ENCODE results near the gene RUBCN.
A peak's percentile ranks its signal among the peaks of the same experiment; 100 is the strongest.

RUBCN gene

GRCh38 chr3:197736491-197737318 is at the start of gene RUBCN:
Gene RUBCN, minus strand, starts transcription at chr3:197736904. Its CDS starts 185 bp downstream, at chr3:197736719.
- DNase-seq (ENCODE audit: low read depth in 2 of 2), result peak; percentile 77 to 86

- DNase-seq (ENCODE audit: low read depth in 2 of 2), result no peak
Measured at GRCh38 chr3:197784019-197784585, 47.4 kb upstream of the RUBCN start.

GRCh38 chr3:197782230-197782629 is 45.5 kb upstream of the RUBCN start:
- no peak for DNase-seq (ENCODE audit: low read depth in 2 of 2)

GRCh38 chr3:197775317-197775716 is 38.6 kb upstream of the RUBCN start:
- no peak for DNase-seq (ENCODE audit: low read depth in 2 of 2)

DNA sequence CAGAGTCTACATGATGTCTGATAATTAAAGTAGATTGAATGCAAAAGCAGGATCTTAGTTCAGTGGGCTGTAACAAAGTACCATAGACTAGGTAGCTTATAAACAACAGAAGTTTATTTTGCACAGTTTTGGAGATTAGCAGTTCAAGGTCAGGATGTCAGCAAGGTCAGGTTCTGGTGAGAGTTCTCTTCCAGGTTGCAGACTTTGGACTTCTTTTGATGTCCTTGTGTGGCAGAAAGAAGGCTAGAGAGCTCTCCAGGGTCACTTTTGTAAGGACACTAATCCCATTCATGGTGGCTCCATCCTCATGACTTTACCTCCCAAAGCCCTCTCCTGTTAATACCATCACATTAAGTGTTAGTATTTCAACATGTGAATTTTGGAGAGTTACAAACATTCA is 25.1 kb upstream of the RUBCN start:
- no peak for DNase-seq (ENCODE audit: low read depth in 2 of 2)

GRCh38 chr3:197758512-197758911 is 21.8 kb upstream of the RUBCN start:
- DNase-seq (ENCODE audit: low read depth in 2 of 2), result no peak

GRCh38 chr3:197756704-197757103 is 20.0 kb upstream of the RUBCN start:
- no peak for DNase-seq (ENCODE audit: low read depth in 2 of 2)

GRCh38 chr3:197753263-197753662 is 16.6 kb upstream of the RUBCN start:
- DNase-seq (ENCODE audit: low read depth in 2 of 2), result no peak

- DNase-seq (ENCODE audit: low read depth in 2 of 2), result no peak
Measured at GRCh38 chr3:197752107-197752506, 15.4 kb upstream of the RUBCN start.

DNA sequence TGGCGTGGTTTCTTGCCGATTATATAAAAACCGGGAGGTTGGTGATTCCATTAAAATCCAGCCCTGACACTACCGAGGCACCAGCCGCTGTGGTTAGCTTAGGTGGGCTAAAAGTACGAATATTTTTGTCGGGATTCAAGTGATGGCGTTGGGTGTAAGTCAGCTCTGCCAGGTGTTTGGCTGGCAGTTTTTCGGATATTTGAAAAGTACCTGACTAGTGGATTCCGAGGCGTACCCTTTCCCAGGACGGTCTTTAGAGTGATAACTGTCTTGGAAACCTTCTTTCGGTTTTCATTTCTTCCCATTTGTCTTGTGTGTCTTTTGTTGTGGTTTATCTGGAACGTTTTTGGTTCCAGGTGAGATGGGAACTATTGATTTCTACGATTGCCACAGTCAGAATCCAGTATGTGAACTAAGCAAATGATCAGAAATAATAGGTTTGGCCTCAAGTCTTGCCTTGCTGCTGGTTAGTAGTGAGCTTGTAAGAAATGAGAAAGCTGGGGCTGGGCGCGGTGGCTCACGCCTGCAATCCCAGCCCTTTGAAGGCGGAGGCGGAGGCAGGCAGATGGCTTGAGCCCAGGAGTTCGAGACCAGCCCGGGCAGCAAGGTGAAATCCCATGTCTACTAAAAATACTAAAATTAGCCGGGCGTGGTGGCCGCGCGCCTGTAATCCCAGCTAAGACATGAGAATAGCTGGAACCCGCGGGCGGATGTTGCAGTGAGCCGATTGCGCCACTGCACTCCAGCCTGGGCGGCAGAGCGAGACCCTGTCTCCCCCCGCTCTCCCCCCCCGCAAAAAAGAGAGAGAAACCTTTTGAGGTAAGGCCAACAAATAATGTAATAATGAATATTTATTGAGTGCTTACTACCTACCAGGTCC is 14.4 kb upstream of the RUBCN start:
- no peak for DNase-seq (ENCODE audit: low read depth in 2 of 2)

DNA sequence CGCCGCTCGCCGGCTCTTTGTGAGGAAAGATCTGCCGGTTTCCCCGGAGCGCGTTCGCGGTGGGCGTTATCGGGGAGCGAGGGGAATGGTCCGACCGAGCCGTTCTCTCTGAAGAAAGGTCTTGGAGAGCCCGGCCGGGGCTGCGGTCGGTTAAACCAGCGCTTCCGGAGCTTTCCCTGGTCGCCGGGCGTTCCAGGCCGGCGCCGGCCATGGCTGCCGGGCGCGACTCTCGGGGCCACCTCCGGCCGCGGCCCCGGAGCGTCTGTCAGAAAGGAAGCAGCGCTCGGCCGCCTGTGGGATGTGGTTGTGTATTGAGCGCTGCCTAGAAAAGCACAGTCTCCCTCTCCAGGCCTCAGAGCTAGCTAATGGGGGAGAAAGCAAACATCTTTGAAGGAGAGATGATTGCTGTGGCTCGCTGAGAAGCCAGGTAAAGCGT is 13.7 kb upstream of the RUBCN start:
- DNase-seq (ENCODE audit: low read depth in 2 of 2), result peak; percentile 13 to 17

DNA sequence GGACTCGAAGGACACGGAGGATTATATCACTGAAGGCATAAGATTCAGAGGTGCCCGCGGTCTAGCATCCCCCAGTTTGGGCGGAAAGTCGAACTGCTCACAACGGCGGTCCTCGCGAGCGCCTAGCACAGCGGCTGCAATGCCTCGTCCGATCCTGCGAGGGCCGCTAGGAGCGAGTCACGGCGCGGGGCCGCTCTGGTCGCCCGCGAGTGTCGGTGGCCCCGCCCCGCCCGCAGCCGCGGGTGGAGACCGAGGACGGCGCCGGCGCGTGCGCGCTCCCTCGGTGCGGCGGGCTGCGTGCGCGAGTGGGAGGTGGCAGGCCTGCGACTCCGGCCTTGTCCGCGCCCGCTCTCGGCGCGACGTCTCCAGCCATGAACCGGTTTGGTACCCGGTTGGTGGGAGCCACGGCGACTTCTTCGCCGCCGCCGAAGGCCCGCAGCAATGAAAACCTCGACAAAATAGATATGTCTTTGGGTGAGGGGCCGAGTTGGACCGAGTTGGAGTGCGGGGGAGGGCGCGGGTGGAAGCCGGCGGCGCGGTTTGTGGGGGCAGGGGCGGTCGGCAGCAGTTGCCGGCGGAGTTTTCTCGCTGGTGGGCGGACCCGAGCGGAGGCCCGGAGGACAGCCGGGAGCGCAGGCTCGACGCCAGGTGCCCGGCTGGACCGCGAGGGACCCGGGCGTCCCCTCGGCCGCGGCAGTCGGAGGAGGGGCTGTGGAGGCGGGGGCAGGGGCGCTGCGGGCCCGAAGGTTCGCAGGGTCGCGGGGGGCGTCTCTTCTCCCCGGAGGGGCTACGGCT is 13.1 kb upstream of the RUBCN start, which contains the start of gene FYTTD1:
FYTTD1 (plus strand) TSS at position 283 of the 795 bp plus-strand sequence; CDS start at position 372, 89 bp downstream.
- peak; percentile 71 to 81 for DNase-seq (ENCODE audit: low read depth in 2 of 2)

DNA sequence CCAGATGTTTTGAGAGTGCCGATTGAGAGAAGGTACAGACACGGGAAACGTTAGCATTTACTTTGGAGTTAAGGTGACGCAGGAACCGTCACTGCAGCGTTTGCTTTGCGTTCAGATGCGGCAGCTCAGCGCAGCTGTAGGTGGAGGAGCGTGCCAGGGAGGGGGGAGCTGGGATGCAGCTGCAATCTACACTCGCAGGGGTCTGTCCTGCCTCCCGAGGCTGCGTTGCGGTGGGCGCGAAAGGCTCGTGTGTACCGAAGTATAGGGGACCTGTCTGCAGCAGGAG is 12.6 kb upstream of the RUBCN start:
- peak in 1 of 2 donors; percentile 32 for DNase-seq (ENCODE audit: low read depth in 2 of 2)

GRCh38 chr3:197748597-197749314 is 12.1 kb upstream of the RUBCN start:
- no peak for DNase-seq (ENCODE audit: low read depth in 2 of 2)

DNA sequence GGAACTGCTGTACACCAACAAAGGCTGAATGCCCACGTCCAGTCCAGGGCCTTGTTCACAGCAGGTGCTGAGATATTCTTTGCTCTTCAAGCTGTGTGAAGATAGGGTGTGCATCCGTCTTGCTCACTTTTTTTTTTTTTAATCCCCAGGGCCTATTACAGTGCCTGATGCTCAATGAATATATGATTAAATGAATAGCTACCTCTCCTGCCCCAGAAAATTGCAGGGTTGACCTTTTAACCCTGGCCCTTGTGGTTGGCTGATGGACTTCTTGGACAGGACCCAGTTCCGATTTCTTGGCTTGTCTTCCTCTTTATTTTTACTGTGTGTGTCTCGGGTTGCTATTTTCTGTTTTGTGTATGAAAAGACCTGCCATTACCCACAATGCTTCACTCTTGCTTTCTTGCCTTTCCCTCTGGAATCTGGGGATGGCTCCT is 10.1 kb upstream of the RUBCN start:
- no peak for DNase-seq (ENCODE audit: low read depth in 2 of 2)

- no peak for DNase-seq (ENCODE audit: low read depth in 2 of 2)
Measured at GRCh38 chr3:197746209-197746608, 9.5 kb upstream of the RUBCN start.

GRCh38 chr3:197742787-197743186 is 6.1 kb upstream of the RUBCN start:
- no peak for DNase-seq (ENCODE audit: low read depth in 2 of 2)

DNA sequence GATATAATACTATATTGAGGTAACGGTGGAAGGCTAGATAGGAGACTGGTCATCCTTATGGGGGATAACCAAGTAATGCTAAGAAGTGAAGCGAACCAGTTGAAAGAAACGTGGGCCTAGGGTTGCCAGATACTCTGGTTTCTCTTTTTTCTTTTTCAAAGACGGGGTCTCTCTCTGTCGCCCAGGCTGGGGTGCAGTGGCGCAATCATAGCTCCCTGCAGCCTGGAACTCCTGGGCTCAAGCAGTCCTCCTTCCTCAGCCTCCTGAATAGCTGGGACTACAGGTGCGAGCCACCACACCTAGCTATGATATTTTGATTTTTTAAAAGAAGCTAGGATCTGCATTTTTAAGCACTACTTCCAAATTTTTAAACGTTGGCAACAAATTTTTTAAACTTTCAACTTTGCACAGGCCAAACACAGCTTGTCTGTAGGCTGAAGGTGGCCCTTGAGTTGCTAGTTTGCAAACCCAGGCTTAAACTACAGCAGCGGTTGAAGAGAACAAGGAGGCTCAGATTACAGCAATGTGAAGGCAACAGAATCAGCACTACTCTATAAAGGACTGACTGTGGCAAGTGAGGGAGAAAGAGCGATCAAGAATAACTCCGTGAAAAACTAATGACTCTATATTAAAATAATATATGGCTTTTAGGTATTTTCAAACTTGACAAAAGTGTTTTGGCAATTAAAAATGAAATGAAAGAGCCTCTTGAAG is 1.2 kb upstream of the RUBCN start:
- no peak for DNase-seq (ENCODE audit: low read depth in 2 of 2)

DNA sequence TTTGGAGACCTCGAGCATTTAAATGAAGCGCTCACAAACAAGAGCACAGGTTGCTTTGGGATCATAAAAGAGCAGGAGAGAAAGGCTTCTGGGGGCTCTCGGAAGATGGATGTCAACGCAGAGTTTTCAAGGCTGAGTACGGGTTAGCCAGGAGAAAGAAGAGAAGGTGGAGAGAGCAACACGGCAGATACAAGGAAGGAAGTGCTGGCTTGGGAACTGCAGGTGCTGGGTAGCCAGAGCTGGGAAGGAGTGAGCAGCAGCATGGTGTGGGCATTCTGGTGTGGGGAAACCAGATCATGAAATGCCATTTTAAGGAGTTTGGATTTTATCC is 580 bp upstream of the RUBCN start:
- DNase-seq (ENCODE audit: low read depth in 2 of 2), result no peak

DNA sequence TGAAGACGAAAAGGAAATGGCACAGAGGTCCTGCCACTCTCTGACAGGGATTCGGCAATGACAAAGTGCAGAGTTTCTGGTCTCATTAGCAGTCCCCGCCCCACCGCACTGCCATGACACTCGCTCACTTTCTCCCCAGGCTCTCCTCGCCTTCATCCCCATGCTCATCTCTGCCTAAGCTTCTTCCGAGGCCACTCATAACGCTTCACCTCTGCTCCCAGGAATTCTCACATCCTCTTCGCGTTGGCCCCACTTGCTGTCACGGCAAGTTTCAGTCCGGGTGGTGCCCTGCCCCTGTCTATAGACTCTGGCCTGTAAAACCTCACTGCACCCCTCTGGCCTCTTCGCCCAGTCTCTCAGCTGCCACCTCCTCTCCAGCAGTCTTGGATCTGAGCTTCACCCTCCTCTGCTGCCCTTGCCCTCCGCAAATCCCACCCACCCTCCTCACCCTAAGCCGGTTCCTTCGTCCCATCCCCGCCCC is 654 bp downstream of the RUBCN start:
- DNase-seq (ENCODE audit: low read depth in 2 of 2), result no peak

Data from stimulated activated CD8-positive, alpha-beta memory T cell treated with anti-CD3 and anti-CD28 coated beads, Interleukin-15, amount 100 ng/mL, for 4 hours (primary cell).